Panc1 (cell line): ENCODE measurements around the gene NCAPG. TPM values are rescaled to one million over a fixed set of nuclear protein-coding genes. Genes with fewer than 3 reads are reported as not detected.

Experiments
- ATAC-seq: fragments of 200-7000 bp; cut with Tn5 transposase; 2 replicates; pipeline ENCODE4 v1.9.1; 2020; ENCODE audit warnings: mild to moderate bottlenecking, moderate library complexity
- BruUV-seq: library from RNA; stranded (reverse); fragments of 400-500 nt; replicated peaks from 2 replicates; lab custom pipeline; 2021; lab: Mats Ljungman, UMichigan
- CTCF ChIA-PET: fragments of 300-600 bp; sonication (Branson Sonifier 250); formaldehyde crosslinking; loops from one replicate; lab custom pipeline; 2022; ENCODE audit warnings: antibody characterized with exemption; lab: Charles Lee
- POLR2A ChIA-PET: fragments of 300-600 bp; sonication (Branson Sonifier 250); formaldehyde crosslinking; loops from one replicate; lab custom pipeline; 2022; ENCODE audit warnings: antibody characterized with exemption; lab: Charles Lee
- DNase-seq: peaks from one replicate; pipeline ENCODE4 v3.0.0-alpha.2; 2010; ENCODE audit warnings: low read depth, low spot score
- H3K27ac ChIP-seq: 2 replicates; pipeline ENCODE4 v1.5.1; 2011; ENCODE audit warnings: mild to moderate bottlenecking, low read length, inconsistent platforms
- H3K27me3 ChIP-seq: fragments of 200-500 bp; sonication (Bioruptor generic); 2 replicates; pipeline ENCODE4 v1.6.0; 2014; ENCODE audit warnings: low read length, inconsistent platforms; ENCODE audit not compliant: control insufficient read depth, insufficient read depth
- H3K36me3 ChIP-seq: fragments of 200-500 bp; sonication (Bioruptor generic); 2 replicates; pipeline ENCODE4 v1.5.1; 2014; ENCODE audit warnings: inconsistent platforms, mild to moderate bottlenecking, low read length, moderate library complexity; ENCODE audit not compliant: control insufficient read depth, insufficient read depth
- H3K4me1 ChIP-seq: 2 replicates; pipeline ENCODE4 v1.5.1; 2011; ENCODE audit warnings: inconsistent platforms, mild to moderate bottlenecking, low read length, moderate library complexity; ENCODE audit not compliant: control insufficient read depth, insufficient read depth
- H3K4me3 ChIP-seq, 2 experiments: 2 replicates each; pipeline ENCODE4 v1.5.1; 2011 to 2012; ENCODE audit warnings: low read depth in 2 of 2, low read length in 2 of 2, mild to moderate bottlenecking in 2 of 2, inconsistent platforms in 1 of 2, moderate library complexity in 1 of 2
- H3K9me3 ChIP-seq: fragments of 200-500 bp; sonication (Bioruptor generic); 2 replicates; pipeline ENCODE4 v1.5.1; 2014; ENCODE audit warnings: low read depth, mild to moderate bottlenecking, inconsistent platforms, low read length, moderate library complexity; ENCODE audit not compliant: control insufficient read depth, insufficient read depth
- POLR2AphosphoS5 ChIP-seq: IDR thresholded peaks from 2 replicates; pipeline ENCODE4 v1.6.1; 2012; ENCODE audit warnings: mild to moderate bottlenecking, low read depth, low read length, moderate library complexity
- SIN3A ChIP-seq: IDR thresholded peaks from 2 replicates; pipeline ENCODE4 v1.6.1; 2012; ENCODE audit warnings: low read depth, mild to moderate bottlenecking, low read length, moderate library complexity, borderline replicate concordance; ENCODE audit not compliant: insufficient read depth
- TCF7L2 ChIP-seq: IDR thresholded peaks from 2 replicates; pipeline ENCODE4 v1.6.1; 2011; ENCODE audit warnings: mild to moderate bottlenecking, low read depth, low read length, inconsistent platforms
- in situ Hi-C: cut with HindIII; loops from 2 replicates; pipeline ENCODE4 v1.10.0; 2016; ENCODE audit warnings: low sequenced_read_pairs, low pct_unique_long_range_greater_than_20kb
- intact Hi-C: fragments of 100-400 bp; cut with micrococcal nuclease; formaldehyde crosslinking; loops from one replicate; pipeline ENCODE4 v1.10.0; 2022; ENCODE audit not compliant: unreplicated experiment
- total RNA-seq: library from RNA; stranded (reverse); gene quantifications from one replicate; pipeline ENCODE4 v1.2.1, GENCODE V29; 2021; ENCODE audit not compliant: unreplicated experiment
- TF ChIP-seq, protein P1 (sequence below), 2 experiments: IDR thresholded peaks; 2 replicates each; pipeline ENCODE4 v1.6.1; 2011 to 2012; ENCODE audit warnings: low read depth in 2 of 2, control low read depth in 1 of 2, low read length in 1 of 2, mild to moderate bottlenecking in 1 of 2, moderate library complexity in 1 of 2; ENCODE audit not compliant: insufficient read depth in 1 of 2
- TF ChIP-seq, protein P2 (sequence below): fragments of 450-650 bp; IDR thresholded peaks from 2 replicates; pipeline ENCODE4 v1.5.1; 2017; ENCODE audit warnings: mild to moderate bottlenecking

NCAPG gene
- total RNA-seq, 1 experiment from 2014 or later: 31.0 TPM

DNA sequence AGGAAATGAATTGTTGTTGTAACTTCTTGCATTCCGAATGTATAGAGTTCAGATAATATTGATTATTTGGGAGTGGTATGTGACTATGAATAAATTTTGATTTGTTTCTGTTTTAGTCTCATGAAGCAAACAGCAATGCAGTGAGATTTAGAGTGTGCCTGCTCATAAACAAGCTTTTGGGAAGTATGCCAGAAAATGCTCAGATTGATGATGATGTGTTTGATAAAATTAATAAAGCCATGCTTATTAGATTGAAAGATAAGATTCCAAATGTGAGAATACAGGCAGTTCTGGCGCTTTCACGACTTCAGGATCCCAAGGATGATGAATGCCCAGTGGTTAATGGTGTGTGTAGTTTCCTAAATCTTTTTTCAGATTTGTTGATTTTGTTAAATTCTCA is 2.0 kb downstream of the NCAPG start:
- POLR2A ChIA-PET: no interaction called here
- BruUV-seq: no TSS peak
- CTCF ChIA-PET: no interaction called here
- Histone ChIP-seq H3K27me3 (no peaks in the 10 kb centered on the region), H3K36me3 (peaks cover 9% of the 10 kb centered on the region), H3K4me1 (peaks cover 5% of the 10 kb centered on the region), H3K9me3 (no peaks in the 10 kb centered on the region), H3K27ac (peak overlapping the region; percentile 93), H3K4me3 (peak overlapping the region; percentile 69 to 89)
- ATAC-seq: no peak
- TF ChIP-seq POLR2AphosphoS5: no peak
- TF ChIP-seq, protein P1, sequence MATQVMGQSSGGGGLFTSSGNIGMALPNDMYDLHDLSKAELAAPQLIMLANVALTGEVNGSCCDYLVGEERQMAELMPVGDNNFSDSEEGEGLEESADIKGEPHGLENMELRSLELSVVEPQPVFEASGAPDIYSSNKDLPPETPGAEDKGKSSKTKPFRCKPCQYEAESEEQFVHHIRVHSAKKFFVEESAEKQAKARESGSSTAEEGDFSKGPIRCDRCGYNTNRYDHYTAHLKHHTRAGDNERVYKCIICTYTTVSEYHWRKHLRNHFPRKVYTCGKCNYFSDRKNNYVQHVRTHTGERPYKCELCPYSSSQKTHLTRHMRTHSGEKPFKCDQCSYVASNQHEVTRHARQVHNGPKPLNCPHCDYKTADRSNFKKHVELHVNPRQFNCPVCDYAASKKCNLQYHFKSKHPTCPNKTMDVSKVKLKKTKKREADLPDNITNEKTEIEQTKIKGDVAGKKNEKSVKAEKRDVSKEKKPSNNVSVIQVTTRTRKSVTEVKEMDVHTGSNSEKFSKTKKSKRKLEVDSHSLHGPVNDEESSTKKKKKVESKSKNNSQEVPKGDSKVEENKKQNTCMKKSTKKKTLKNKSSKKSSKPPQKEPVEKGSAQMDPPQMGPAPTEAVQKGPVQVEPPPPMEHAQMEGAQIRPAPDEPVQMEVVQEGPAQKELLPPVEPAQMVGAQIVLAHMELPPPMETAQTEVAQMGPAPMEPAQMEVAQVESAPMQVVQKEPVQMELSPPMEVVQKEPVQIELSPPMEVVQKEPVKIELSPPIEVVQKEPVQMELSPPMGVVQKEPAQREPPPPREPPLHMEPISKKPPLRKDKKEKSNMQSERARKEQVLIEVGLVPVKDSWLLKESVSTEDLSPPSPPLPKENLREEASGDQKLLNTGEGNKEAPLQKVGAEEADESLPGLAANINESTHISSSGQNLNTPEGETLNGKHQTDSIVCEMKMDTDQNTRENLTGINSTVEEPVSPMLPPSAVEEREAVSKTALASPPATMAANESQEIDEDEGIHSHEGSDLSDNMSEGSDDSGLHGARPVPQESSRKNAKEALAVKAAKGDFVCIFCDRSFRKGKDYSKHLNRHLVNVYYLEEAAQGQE (IDR thresholded peaks at IDR 0.05; ENCODE audit: insufficient read depth in 1 of 2, low read depth in 2 of 2, low read length in 1 of 2): no peak
- TF ChIP-seq SIN3A: no peak
- no peak for TF ChIP-seq TCF7L2
- TF ChIP-seq, protein P2, sequence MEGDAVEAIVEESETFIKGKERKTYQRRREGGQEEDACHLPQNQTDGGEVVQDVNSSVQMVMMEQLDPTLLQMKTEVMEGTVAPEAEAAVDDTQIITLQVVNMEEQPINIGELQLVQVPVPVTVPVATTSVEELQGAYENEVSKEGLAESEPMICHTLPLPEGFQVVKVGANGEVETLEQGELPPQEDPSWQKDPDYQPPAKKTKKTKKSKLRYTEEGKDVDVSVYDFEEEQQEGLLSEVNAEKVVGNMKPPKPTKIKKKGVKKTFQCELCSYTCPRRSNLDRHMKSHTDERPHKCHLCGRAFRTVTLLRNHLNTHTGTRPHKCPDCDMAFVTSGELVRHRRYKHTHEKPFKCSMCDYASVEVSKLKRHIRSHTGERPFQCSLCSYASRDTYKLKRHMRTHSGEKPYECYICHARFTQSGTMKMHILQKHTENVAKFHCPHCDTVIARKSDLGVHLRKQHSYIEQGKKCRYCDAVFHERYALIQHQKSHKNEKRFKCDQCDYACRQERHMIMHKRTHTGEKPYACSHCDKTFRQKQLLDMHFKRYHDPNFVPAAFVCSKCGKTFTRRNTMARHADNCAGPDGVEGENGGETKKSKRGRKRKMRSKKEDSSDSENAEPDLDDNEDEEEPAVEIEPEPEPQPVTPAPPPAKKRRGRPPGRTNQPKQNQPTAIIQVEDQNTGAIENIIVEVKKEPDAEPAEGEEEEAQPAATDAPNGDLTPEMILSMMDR: no peak
- in situ Hi-C loops (no loop called here), intact Hi-C loops (no loop called here)
- DNase-seq: no peak

DNA sequence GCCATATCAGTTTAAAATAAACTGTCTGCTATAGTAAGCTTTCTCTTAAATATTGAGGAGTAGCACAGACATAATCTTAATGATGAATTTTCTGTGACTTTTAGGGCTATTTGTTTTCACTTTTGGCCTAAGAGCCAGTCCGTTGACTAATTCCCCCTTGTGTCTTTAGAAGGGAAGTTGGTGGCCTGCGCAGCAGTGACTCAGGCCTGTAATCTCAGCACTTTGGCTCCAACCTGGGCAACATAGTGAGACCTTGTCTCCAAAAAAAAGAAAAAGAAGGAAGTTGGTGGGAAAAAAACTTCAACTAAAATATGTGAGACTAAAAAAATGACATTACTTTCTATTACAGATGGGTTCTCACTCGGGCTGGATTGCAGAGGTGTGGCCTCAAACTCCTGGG is 3.4 kb downstream of the NCAPG start:
- CTCF ChIA-PET: no interaction called here
- TF ChIP-seq SIN3A (no peak), TCF7L2 (no peak), POLR2AphosphoS5 (no peak)
- TF ChIP-seq, protein P1 (IDR thresholded peaks at IDR 0.05; ENCODE audit: insufficient read depth in 1 of 2, low read depth in 2 of 2, low read length in 1 of 2): no peak
- TF ChIP-seq, protein P2: no peak
- DNase-seq (no peak), ATAC-seq (no peak)
- Histone ChIP-seq H3K4me1 (no peaks in the 10 kb centered on the region; the same call in 1 of the 2 replicates), H3K36me3 (peaks cover 14% of the 10 kb centered on the region), H3K9me3 (no peaks in the 10 kb centered on the region), H3K27me3 (no peaks in the 10 kb centered on the region), H3K27ac (peak overlapping the region; percentile 79), H3K4me3 (0 out of 4 replicates have a peak overlapping the region, but pooled peaks of 1 of the 2 experiments have one; percentile 14)
- intact Hi-C loops: no loop called here
- in situ Hi-C loops: no loop called here
- BruUV-seq: no TSS peak
- POLR2A ChIA-PET: no interaction called here
